WTC11 (cell line): ENCODE measurements around the gene MARCHF11. TPM values are rescaled to one million over a fixed set of nuclear protein-coding genes. Genes with fewer than 3 reads are reported as not detected.

ENCODE experiments used
- ATAC-seq: fragments of 200-7000 bp; cut with Tn5 transposase; 2 replicates; pipeline ENCODE4 v1.10.0; 2021; ENCODE audit warnings: mild to moderate bottlenecking, moderate library complexity
- CTCF ChIA-PET: fragments of 300-600 bp; sonication (Branson Sonifier 250); formaldehyde crosslinking; loops from one replicate; lab custom pipeline; 2021; ENCODE audit warnings: antibody characterized with exemption; lab: Charles Lee
- POLR2A ChIA-PET: fragments of 350-600 bp; sonication (Branson Sonifier 250); formaldehyde crosslinking; loops from one replicate; lab custom pipeline; 2021; ENCODE audit warnings: antibody characterized with exemption; lab: Charles Lee
- DNase-seq: peaks from one replicate; pipeline ENCODE4 v3.0.0; 2021; ENCODE audit warnings: low spot score
- H3K27ac Mint-ChIP-seq: 2 replicates; pipeline ENCODE4 v1.8.0; 2021; ENCODE audit warnings: mixed read lengths
- H3K27me3 Mint-ChIP-seq: 2 replicates; pipeline ENCODE4 v1.8.0; 2021; ENCODE audit warnings: low read depth, mild to moderate bottlenecking, moderate library complexity, mixed read lengths
- H3K36me3 Mint-ChIP-seq: 2 replicates; pipeline ENCODE4 v1.8.0; 2021; ENCODE audit warnings: mixed read lengths
- H3K4me1 Mint-ChIP-seq: 2 replicates; pipeline ENCODE4 v1.8.0; 2022; ENCODE audit warnings: mixed read lengths
- H3K4me3 Mint-ChIP-seq: 2 replicates; pipeline ENCODE4 v1.8.0; 2021; ENCODE audit warnings: mild to moderate bottlenecking, moderate library complexity, mixed read lengths
- H3K9me3 Mint-ChIP-seq: 2 replicates; pipeline ENCODE4 v1.8.0; 2021; ENCODE audit warnings: mixed read lengths
- ARID4B ChIP-seq: sonication (generic); formaldehyde crosslinking; IDR thresholded peaks from 2 replicates; pipeline ENCODE4 v1.8.0; 2023; ENCODE audit warnings: missing genetic modification reagents, mild to moderate bottlenecking, borderline replicate concordance
- CBFB ChIP-seq: sonication (generic); formaldehyde crosslinking; IDR thresholded peaks from 2 replicates; pipeline ENCODE4 v1.8.1; 2022; ENCODE audit warnings: mild to moderate bottlenecking, low read depth, missing genetic modification reagents
- ESRRA ChIP-seq: sonication (generic); formaldehyde crosslinking; IDR thresholded peaks from 2 replicates; pipeline ENCODE4 v1.8.1; 2022; ENCODE audit warnings: mild to moderate bottlenecking, missing genetic modification reagents, borderline replicate concordance
- ETV6 ChIP-seq: sonication (generic); formaldehyde crosslinking; IDR thresholded peaks from 2 replicates; pipeline ENCODE4 v1.8.1; 2022; ENCODE audit warnings: mild to moderate bottlenecking, missing genetic modification reagents
- FOXP1 ChIP-seq: sonication (generic); formaldehyde crosslinking; IDR thresholded peaks from 2 replicates; pipeline ENCODE4 v1.8.0; 2022; ENCODE audit warnings: missing genetic modification reagents, mild to moderate bottlenecking, moderate library complexity, borderline replicate concordance
- GRHL2 ChIP-seq: fragments of 250-450 bp; sonication (Bioruptor Pico); IDR thresholded peaks from 2 replicates; pipeline ENCODE4 v1.8.0; 2022; ENCODE audit warnings: mild to moderate bottlenecking, moderate library complexity; ENCODE audit not compliant: insufficient replicate concordance, severe bottlenecking
- MLX ChIP-seq: sonication (generic); formaldehyde crosslinking; IDR thresholded peaks from 2 replicates; pipeline ENCODE4 v1.8.1; 2023; ENCODE audit warnings: mild to moderate bottlenecking, missing genetic modification reagents, moderate library complexity
- NFYB ChIP-seq: sonication (generic); formaldehyde crosslinking; conservative IDR thresholded peaks from 2 replicates; pipeline ENCODE4 v1.8.0; 2022; ENCODE audit warnings: low read depth, missing genetic modification reagents
- PREB ChIP-seq: sonication (generic); formaldehyde crosslinking; IDR thresholded peaks from 2 replicates; pipeline ENCODE4 v1.8.1; 2022; ENCODE audit warnings: mild to moderate bottlenecking, missing genetic modification reagents, moderate library complexity, borderline replicate concordance
- SMAD4 ChIP-seq: sonication (generic); formaldehyde crosslinking; IDR thresholded peaks from 2 replicates; pipeline ENCODE4 v1.8.0; 2022; ENCODE audit warnings: mild to moderate bottlenecking, missing genetic modification reagents
- USF2 ChIP-seq: sonication (generic); formaldehyde crosslinking; IDR thresholded peaks from 2 replicates; pipeline ENCODE4 v1.8.1; 2023; ENCODE audit warnings: mild to moderate bottlenecking, missing genetic modification reagents, moderate library complexity
- ZNF425 ChIP-seq: fragments of 250-450 bp; sonication (Bioruptor Pico); conservative IDR thresholded peaks from 2 replicates; pipeline ENCODE4 v1.9.0; 2021; ENCODE audit warnings: mild to moderate bottlenecking
- total RNA-seq: library from RNA; stranded (reverse); gene quantifications from 3 replicates; pipeline ENCODE4 v1.2.3, GENCODE V29; 2021
- TF ChIP-seq, protein P1 (sequence below): sonication (generic); formaldehyde crosslinking; IDR thresholded peaks from 2 replicates; pipeline ENCODE4 v1.8.1; 2022; ENCODE audit warnings: missing genetic modification reagents, borderline replicate concordance
- TF ChIP-seq, protein P2 (sequence below): fragments of 250-450 bp; sonication (Bioruptor Pico); IDR thresholded peaks from 2 replicates; pipeline ENCODE4 v2.1.2; 2022; ENCODE audit warnings: mild to moderate bottlenecking, moderate library complexity
- TF ChIP-seq, protein P3 (sequence below): fragments of 250-450 bp; sonication (Bioruptor Pico); IDR thresholded peaks from 2 replicates; pipeline ENCODE4 v1.9.0; 2021; ENCODE audit warnings: mild to moderate bottlenecking
- TF ChIP-seq, protein P4 (sequence below): sonication (generic); formaldehyde crosslinking; IDR thresholded peaks from 2 replicates; pipeline ENCODE4 v1.8.0; 2023; ENCODE audit warnings: mild to moderate bottlenecking, missing genetic modification reagents
- TF ChIP-seq, protein P5 (sequence below): sonication (generic); formaldehyde crosslinking; IDR thresholded peaks from 2 replicates; pipeline ENCODE4 v1.8.1; 2023; ENCODE audit warnings: mild to moderate bottlenecking, moderate library complexity, missing genetic modification reagents

Gene MARCHF11
- total RNA-seq, 1 experiment from 2014 or later: 2.9 TPM

GRCh38 chr5:16135506-16135905 lies 44.1 kb downstream of the MARCHF11 start (continued):
- no peak for TF ChIP-seq ARID4B (CRISPR knock-in tag)
- TF ChIP-seq, protein P1, sequence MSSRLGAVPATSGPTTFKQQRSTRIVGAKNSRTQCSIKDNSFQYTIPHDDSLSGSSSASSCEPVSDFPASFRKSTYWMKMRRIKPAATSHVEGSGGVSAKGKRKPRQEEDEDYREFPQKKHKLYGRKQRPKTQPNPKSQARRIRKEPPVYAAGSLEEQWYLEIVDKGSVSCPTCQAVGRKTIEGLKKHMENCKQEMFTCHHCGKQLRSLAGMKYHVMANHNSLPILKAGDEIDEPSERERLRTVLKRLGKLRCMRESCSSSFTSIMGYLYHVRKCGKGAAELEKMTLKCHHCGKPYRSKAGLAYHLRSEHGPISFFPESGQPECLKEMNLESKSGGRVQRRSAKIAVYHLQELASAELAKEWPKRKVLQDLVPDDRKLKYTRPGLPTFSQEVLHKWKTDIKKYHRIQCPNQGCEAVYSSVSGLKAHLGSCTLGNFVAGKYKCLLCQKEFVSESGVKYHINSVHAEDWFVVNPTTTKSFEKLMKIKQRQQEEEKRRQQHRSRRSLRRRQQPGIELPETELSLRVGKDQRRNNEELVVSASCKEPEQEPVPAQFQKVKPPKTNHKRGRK (CRISPR knock-in tag): no peak
- no peak for TF ChIP-seq ESRRA (CRISPR knock-in tag)
- no peak for TF ChIP-seq GRHL2
- TF ChIP-seq, protein P2, sequence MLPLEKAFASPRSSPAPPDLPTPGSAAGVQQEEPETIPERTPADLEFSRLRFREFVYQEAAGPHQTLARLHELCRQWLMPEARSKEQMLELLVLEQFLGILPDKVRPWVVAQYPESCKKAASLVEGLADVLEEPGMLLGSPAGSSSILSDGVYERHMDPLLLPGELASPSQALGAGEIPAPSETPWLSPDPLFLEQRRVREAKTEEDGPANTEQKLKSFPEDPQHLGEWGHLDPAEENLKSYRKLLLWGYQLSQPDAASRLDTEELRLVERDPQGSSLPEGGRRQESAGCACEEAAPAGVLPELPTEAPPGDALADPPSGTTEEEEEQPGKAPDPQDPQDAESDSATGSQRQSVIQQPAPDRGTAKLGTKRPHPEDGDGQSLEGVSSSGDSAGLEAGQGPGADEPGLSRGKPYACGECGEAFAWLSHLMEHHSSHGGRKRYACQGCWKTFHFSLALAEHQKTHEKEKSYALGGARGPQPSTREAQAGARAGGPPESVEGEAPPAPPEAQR (CRISPR knock-in tag): no peak
- TF ChIP-seq CBFB (CRISPR knock-in tag): no peak

DNA sequence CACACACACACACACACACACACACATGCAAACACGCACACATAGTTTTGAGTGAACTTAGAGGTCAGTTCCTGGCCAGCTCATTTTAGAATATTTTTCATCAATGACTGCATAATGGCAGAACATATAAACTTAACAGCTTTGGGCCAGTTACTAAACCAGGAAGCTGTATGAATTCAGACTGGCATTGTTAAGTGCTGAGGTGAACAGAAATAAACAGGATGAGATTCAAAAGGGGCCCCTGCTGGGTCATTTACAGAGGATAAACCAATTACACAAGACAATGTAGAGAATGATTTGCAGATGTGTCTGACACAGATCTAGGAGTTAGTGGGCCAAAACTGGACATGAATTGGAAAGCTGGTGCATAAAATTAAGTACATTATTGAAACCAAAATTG lies 44.6 kb downstream of the MARCHF11 start:
- no peak for ATAC-seq
- H3K27ac Mint-ChIP-seq: no peak overlapping the region
- H3K4me1 Mint-ChIP-seq: peaks cover 12% of the 10 kb centered on the region
- TF ChIP-seq USF2 (CRISPR knock-in tag) (no peak), MLX (CRISPR knock-in tag) (no peak), ZNF425 (CRISPR knock-in tag) (no peak), SMAD4 (CRISPR knock-in tag) (no peak), GRHL2 (no peak), ETV6 (CRISPR knock-in tag) (no peak), PREB (CRISPR knock-in tag) (no peak), FOXP1 (CRISPR knock-in tag) (no peak), NFYB (no peak)
- TF ChIP-seq, protein P3, sequence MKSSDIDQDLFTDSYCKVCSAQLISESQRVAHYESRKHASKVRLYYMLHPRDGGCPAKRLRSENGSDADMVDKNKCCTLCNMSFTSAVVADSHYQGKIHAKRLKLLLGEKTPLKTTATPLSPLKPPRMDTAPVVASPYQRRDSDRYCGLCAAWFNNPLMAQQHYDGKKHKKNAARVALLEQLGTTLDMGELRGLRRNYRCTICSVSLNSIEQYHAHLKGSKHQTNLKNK (CRISPR knock-in tag): no peak
- TF ChIP-seq, protein P4, sequence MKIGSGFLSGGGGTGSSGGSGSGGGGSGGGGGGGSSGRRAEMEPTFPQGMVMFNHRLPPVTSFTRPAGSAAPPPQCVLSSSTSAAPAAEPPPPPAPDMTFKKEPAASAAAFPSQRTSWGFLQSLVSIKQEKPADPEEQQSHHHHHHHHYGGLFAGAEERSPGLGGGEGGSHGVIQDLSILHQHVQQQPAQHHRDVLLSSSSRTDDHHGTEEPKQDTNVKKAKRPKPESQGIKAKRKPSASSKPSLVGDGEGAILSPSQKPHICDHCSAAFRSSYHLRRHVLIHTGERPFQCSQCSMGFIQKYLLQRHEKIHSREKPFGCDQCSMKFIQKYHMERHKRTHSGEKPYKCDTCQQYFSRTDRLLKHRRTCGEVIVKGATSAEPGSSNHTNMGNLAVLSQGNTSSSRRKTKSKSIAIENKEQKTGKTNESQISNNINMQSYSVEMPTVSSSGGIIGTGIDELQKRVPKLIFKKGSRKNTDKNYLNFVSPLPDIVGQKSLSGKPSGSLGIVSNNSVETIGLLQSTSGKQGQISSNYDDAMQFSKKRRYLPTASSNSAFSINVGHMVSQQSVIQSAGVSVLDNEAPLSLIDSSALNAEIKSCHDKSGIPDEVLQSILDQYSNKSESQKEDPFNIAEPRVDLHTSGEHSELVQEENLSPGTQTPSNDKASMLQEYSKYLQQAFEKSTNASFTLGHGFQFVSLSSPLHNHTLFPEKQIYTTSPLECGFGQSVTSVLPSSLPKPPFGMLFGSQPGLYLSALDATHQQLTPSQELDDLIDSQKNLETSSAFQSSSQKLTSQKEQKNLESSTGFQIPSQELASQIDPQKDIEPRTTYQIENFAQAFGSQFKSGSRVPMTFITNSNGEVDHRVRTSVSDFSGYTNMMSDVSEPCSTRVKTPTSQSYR (CRISPR knock-in tag): no peak
- TF ChIP-seq, protein P5, sequence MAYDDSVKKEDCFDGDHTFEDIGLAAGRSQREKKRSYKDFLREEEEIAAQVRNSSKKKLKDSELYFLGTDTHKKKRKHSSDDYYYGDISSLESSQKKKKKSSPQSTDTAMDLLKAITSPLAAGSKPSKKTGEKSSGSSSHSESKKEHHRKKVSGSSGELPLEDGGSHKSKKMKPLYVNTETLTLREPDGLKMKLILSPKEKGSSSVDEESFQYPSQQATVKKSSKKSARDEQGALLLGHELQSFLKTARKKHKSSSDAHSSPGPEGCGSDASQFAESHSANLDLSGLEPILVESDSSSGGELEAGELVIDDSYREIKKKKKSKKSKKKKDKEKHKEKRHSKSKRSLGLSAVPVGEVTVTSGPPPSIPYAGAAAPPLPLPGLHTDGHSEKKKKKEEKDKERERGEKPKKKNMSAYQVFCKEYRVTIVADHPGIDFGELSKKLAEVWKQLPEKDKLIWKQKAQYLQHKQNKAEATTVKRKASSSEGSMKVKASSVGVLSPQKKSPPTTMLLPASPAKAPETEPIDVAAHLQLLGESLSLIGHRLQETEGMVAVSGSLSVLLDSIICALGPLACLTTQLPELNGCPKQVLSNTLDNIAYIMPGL (CRISPR knock-in tag): no peak

More for the DNA sequence above, 44.6 kb downstream of the MARCHF11 start:
- peaks cover 35% of the 10 kb centered on the region for H3K36me3 Mint-ChIP-seq
- H3K4me3 Mint-ChIP-seq: no peak overlapping the region
- H3K27me3 Mint-ChIP-seq: no peaks in the 10 kb centered on the region
- CTCF ChIA-PET: no interaction called here
- no peak for DNase-seq
- POLR2A ChIA-PET: interaction anchor here (0.7 kb wide), 2 partner anchors 243 to 888 kb away, joined by 4 to 5 read pairs; no protein-coding TSS in a partner anchor
- H3K9me3 Mint-ChIP-seq: peaks cover 41% of the 10 kb centered on the region
